Astrocyte of the spinal cord (primary cell): Measurements from ENCODE around the gene CNGA3.
"Not testable (repeated sequence)": the region's sequence is repeated elsewhere in the genome, so short reads cannot be mapped to it uniquely, and the experiment has no call there.

Experiments used
- DNase-seq: peaks from one replicate; pipeline ENCODE4 v3.0.0; 2011; ENCODE audit warnings: low read depth, low spot score
- H3K4me3 ChIP-seq: 2 replicates; pipeline ENCODE4 v1.5.1; 2011; ENCODE audit warnings: low read depth, mild to moderate bottlenecking, low read length, moderate library complexity
- CTCF ChIP-seq: IDR thresholded peaks from 2 replicates; pipeline ENCODE4 v1.5.1; 2012; ENCODE audit warnings: low read depth, mild to moderate bottlenecking, low read length, inconsistent platforms
- in situ Hi-C: cut with HindIII; loops from 2 replicates; pipeline ENCODE4 v1.10.0; 2017; ENCODE audit warnings: low sequenced_read_pairs

The CNGA3 gene

GRCh38 chr2:98399140-98399539 lies 52.9 kb downstream of the CNGA3 start:
- no peak overlapping the region for H3K4me3 ChIP-seq
- TF ChIP-seq CTCF: no peak
- in situ Hi-C loops: no loop called here
- no peak for DNase-seq

GRCh38 chr2:98403878-98404277 lies 57.6 kb downstream of the CNGA3 start:
- no peak for DNase-seq

GRCh38 chr2:98404556-98405250 lies 58.4 kb downstream of the CNGA3 start:
- no peak for DNase-seq
- no peak for TF ChIP-seq CTCF
- in situ Hi-C loops: no loop called here
- no peak overlapping the region for H3K4me3 ChIP-seq

More at GRCh38 chr2:98403878-98404277, 57.6 kb downstream of the CNGA3 start:
- in situ Hi-C loops: no loop called here
- TF ChIP-seq CTCF: no peak
- H3K4me3 ChIP-seq: no peak overlapping the region

- in situ Hi-C loops: no loop called here
- TF ChIP-seq CTCF: no peak
- no peak for DNase-seq
- no peak overlapping the region for H3K4me3 ChIP-seq
Observed at GRCh38 chr2:98405301-98405700, 59.0 kb downstream of the CNGA3 start.

GRCh38 chr2:98408155-98408554 lies 61.9 kb downstream of the CNGA3 start:
- no peak overlapping the region for H3K4me3 ChIP-seq
- no peak for DNase-seq
- in situ Hi-C loops: no loop called here
- no peak for TF ChIP-seq CTCF

- peak; percentile 70 for TF ChIP-seq CTCF
- H3K4me3 ChIP-seq: no peak overlapping the region
- in situ Hi-C loops: no loop called here
- DNase-seq: peak; percentile 58
Observed at GRCh38 chr2:98412751-98413458, 66.6 kb downstream of the CNGA3 start.

GRCh38 chr2:98414246-98414645 lies 68.0 kb downstream of the CNGA3 start:
- in situ Hi-C loops: not testable (repeated sequence)

GRCh38 chr2:98415719-98416248 lies 69.5 kb downstream of the CNGA3 start:
- H3K4me3 ChIP-seq, DNase-seq, in situ Hi-C loops: not testable (repeated sequence)

More at GRCh38 chr2:98414246-98414645, 68.0 kb downstream of the CNGA3 start:
- not testable (repeated sequence) for DNase-seq, H3K4me3 ChIP-seq
